Stimulated activated CD4-positive, alpha-beta T cell treated with anti-CD3 and anti-CD28 coated beads, Interleukin-15, amount 100 ng/mL, for 1 hour (primary cell): Measurements from ENCODE around the gene MRPS27.

Source experiments
- DNase-seq, 2 donors: peaks; one replicate each; pipeline ENCODE4 v3.0.0-alpha.2; 2020; ENCODE audit warnings: low read depth in 1 of 2, low spot score in 1 of 2

MRPS27 gene

GRCh38 chr5:72265032-72265877 lies 54.8 kb downstream of the MRPS27 start:
- DNase-seq: no peak

- no peak for DNase-seq
Observed at GRCh38 chr5:72256536-72256935, 63.5 kb downstream of the MRPS27 start.

GRCh38 chr5:72255670-72256069 lies 64.4 kb downstream of the MRPS27 start:
- DNase-seq: no peak

- DNase-seq: no peak
Observed at GRCh38 chr5:72255237-72255636, 64.8 kb downstream of the MRPS27 start.

GRCh38 chr5:72252574-72253155 lies 67.4 kb downstream of the MRPS27 start:
- DNase-seq: no peak

GRCh38 chr5:72252008-72252407 lies 68.0 kb downstream of the MRPS27 start:
- no peak for DNase-seq

GRCh38 chr5:72251386-72251785 lies 68.7 kb downstream of the MRPS27 start:
- no peak for DNase-seq

GRCh38 chr5:72248410-72248981 lies 71.5 kb downstream of the MRPS27 start:
- DNase-seq: no peak

GRCh38 chr5:72246954-72247442 lies 73.0 kb downstream of the MRPS27 start:
- no peak for DNase-seq

GRCh38 chr5:72245951-72246532 lies 74.0 kb downstream of the MRPS27 start:
- DNase-seq: no peak

- DNase-seq: no peak
Observed at GRCh38 chr5:72245546-72245945, 74.5 kb downstream of the MRPS27 start.

GRCh38 chr5:72244862-72245371 lies 75.1 kb downstream of the MRPS27 start:
- DNase-seq: no peak

GRCh38 chr5:72243706-72244105 lies 76.3 kb downstream of the MRPS27 start:
- DNase-seq: no peak

- DNase-seq: no peak
Observed at GRCh38 chr5:72242796-72243475, 77.1 kb downstream of the MRPS27 start.

GRCh38 chr5:72241346-72242003 lies 78.6 kb downstream of the MRPS27 start:
- DNase-seq: no peak

- DNase-seq: no peak
Observed at GRCh38 chr5:72238712-72239445, 81.2 kb downstream of the MRPS27 start.

GRCh38 chr5:72237879-72238278 lies 82.2 kb downstream of the MRPS27 start:
- DNase-seq: no peak

- DNase-seq: no peak
Observed at GRCh38 chr5:72237415-72237814, 82.6 kb downstream of the MRPS27 start.

- no peak for DNase-seq
Observed at GRCh38 chr5:72235725-72236124, 84.3 kb downstream of the MRPS27 start.

- DNase-seq: no peak
Observed at GRCh38 chr5:72234868-72235267, 85.2 kb downstream of the MRPS27 start.
